ENCODE data around the gene PPP4R3A.

Gene PPP4R3A

GRCh38 chr14:91458612-91459011 lies 51.5 kb downstream of the PPP4R3A start:
- DNase-seq (ENCODE audit: low read depth) = no peak
- no peak overlapping the region for H3K4me3 ChIP-seq (ENCODE audit: low read length)
- TF ChIP-seq, protein P1, sequence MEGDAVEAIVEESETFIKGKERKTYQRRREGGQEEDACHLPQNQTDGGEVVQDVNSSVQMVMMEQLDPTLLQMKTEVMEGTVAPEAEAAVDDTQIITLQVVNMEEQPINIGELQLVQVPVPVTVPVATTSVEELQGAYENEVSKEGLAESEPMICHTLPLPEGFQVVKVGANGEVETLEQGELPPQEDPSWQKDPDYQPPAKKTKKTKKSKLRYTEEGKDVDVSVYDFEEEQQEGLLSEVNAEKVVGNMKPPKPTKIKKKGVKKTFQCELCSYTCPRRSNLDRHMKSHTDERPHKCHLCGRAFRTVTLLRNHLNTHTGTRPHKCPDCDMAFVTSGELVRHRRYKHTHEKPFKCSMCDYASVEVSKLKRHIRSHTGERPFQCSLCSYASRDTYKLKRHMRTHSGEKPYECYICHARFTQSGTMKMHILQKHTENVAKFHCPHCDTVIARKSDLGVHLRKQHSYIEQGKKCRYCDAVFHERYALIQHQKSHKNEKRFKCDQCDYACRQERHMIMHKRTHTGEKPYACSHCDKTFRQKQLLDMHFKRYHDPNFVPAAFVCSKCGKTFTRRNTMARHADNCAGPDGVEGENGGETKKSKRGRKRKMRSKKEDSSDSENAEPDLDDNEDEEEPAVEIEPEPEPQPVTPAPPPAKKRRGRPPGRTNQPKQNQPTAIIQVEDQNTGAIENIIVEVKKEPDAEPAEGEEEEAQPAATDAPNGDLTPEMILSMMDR (conservative IDR thresholded peaks at IDR 0.05; ENCODE audit: low read length) = no peak

DNA sequence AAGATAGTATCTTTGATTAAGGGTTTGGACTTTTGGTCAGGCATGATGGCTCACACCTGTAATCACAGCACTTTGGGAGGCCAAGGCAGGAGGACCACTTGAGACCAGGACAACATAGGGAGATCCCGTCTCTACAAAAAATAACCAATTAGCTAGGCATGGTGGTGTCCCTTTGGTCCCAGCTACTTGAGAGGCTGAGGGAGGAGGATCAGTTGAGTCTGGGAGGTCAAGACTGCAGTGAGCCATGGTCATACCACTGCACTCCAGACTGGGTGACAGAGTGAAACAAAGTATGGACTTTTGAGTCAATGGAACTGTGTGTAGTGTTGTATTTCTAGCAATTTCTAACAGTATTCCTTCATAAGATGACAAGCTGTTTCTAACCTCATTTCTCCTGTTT lies 53.8 kb downstream of the PPP4R3A start:
- TF ChIP-seq, protein P1 (conservative IDR thresholded peaks at IDR 0.05; ENCODE audit: low read length) = no peak
- H3K4me3 ChIP-seq (ENCODE audit: low read length) = no peak overlapping the region
- DNase-seq (ENCODE audit: low read depth) = no peak

GRCh38 chr14:91454580-91454979 lies 55.5 kb downstream of the PPP4R3A start:
- TF ChIP-seq, protein P1 (conservative IDR thresholded peaks at IDR 0.05; ENCODE audit: low read length) = no peak
- H3K4me3 ChIP-seq (ENCODE audit: low read length) = no peak overlapping the region
- DNase-seq (ENCODE audit: low read depth) = no peak

GRCh38 chr14:91454155-91454554 lies 56.0 kb downstream of the PPP4R3A start:
- TF ChIP-seq, protein P1 (conservative IDR thresholded peaks at IDR 0.05; ENCODE audit: low read length) = no peak
- H3K4me3 ChIP-seq (ENCODE audit: low read length) = no peak overlapping the region
- DNase-seq (ENCODE audit: low read depth) = no peak

DNA sequence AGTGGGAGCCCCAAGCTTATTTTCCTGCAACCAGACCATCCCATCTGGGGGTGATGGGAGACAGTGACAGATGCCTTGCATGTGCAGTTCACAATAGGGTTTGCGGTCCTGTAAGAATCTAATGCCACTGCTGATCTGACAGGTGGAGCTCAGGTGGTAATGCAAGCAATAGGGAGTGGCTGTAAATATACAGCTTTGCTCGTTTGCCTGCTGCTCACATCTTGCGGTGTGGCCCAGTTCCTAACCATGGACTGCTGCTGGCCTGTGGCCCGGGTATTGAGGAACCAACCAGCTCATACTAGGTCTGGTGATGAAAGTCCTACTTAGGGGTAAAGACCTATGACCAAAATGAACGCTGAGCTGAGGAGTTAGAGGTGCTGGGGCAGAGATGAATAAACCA lies 56.4 kb downstream of the PPP4R3A start:
- H3K4me3 ChIP-seq (ENCODE audit: low read length) = no peak overlapping the region
- TF ChIP-seq, protein P1 (conservative IDR thresholded peaks at IDR 0.05; ENCODE audit: low read length) = no peak
- DNase-seq (ENCODE audit: low read depth) = no peak

GRCh38 chr14:91444335-91445020 lies 65.6 kb downstream of the PPP4R3A start:
- no peak overlapping the region for H3K4me3 ChIP-seq (ENCODE audit: low read length)
- TF ChIP-seq, protein P1 (conservative IDR thresholded peaks at IDR 0.05; ENCODE audit: low read length) = no peak
- DNase-seq (ENCODE audit: low read depth) = no peak

DNA sequence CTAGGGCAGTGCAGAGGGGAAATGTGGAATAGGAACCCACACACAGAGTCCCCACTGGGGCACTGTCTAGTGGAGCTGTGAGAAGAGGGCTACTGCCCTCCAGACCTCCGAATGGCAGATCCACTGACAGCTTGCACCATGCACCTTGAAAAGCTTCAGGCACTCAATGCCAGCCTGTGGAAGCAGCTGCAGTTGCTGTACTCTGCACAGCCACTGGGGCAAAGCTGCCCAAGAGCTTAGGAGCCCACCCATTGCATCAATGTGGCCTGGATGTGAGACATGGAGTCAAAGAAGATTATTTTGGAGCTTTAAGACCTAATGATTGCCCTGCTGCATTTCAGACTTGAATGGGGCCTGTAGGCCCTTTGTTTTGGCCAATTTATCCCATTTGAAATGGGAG lies 70.8 kb downstream of the PPP4R3A start:
- no peak overlapping the region for H3K4me3 ChIP-seq (ENCODE audit: low read length)
- TF ChIP-seq, protein P1 (conservative IDR thresholded peaks at IDR 0.05; ENCODE audit: low read length) = no peak

More for the DNA sequence above, 70.8 kb downstream of the PPP4R3A start:
- DNase-seq (ENCODE audit: low read depth) = no peak
